Stimulated activated effector memory CD8-positive, alpha-beta T cell treated with anti-CD3 and anti-CD28 coated beads, Interleukin-12 subunit alpha, Interleukin-12 subunit beta, amount 100 ng/mL, for 72 hours (primary cell): ENCODE results near the gene MKS1.

ENCODE experiments used
- ATAC-seq: fragments of 150-1000 bp; cut with Tn5 transposase; 2 replicates; pipeline ENCODE4 v1.10.0; 2021
- DNase-seq, 2 donors: peaks; one replicate each; pipeline ENCODE4 v3.0.0; 2021 to 2022; ENCODE audit warnings: low spot score in 2 of 2
- H3K27ac Mint-ChIP-seq: one replicate; pipeline ENCODE4 v1.8.0; 2022; ENCODE audit warnings: mild to moderate bottlenecking, mixed read lengths
- H3K36me3 Mint-ChIP-seq: one replicate; pipeline ENCODE4 v1.8.0; 2022; ENCODE audit warnings: mild to moderate bottlenecking, mixed read lengths
- H3K4me1 Mint-ChIP-seq: one replicate; pipeline ENCODE4 v1.8.0; 2022; ENCODE audit warnings: mixed read lengths
- H3K4me3 Mint-ChIP-seq: one replicate; pipeline ENCODE4 v1.8.0; 2022; ENCODE audit warnings: mild to moderate bottlenecking, mixed read lengths
- H3K9me3 Mint-ChIP-seq: one replicate; pipeline ENCODE4 v1.8.0; 2022; ENCODE audit warnings: mixed read lengths

MKS1 gene

GRCh38 chr17:58219007-58219788, at the start of gene MKS1:
Gene MKS1 (minus strand): TSS chr17:58219255. CDS start chr17:58219230, 25 bp downstream.
- H3K4me3 Mint-ChIP-seq = peak within 1 kb of the TSS; percentile 79
- H3K9me3 Mint-ChIP-seq = no peaks in the 10 kb centered on the region
- ATAC-seq = peak; percentile 99
- peak; percentile 91 to 95 for DNase-seq
- H3K27ac Mint-ChIP-seq = peak within 1 kb of the TSS; percentile 92
- H3K36me3 Mint-ChIP-seq = peaks cover 31% of the 10 kb centered on the region
- H3K4me1 Mint-ChIP-seq = peaks cover 15% of the 10 kb centered on the region

- H3K36me3 Mint-ChIP-seq = no peaks in the 10 kb centered on the region
- H3K4me1 Mint-ChIP-seq = peaks cover 11% of the 10 kb centered on the region
- DNase-seq (no peak), ATAC-seq (no peak)
- no peak overlapping the region for H3K4me3 Mint-ChIP-seq
- H3K27ac Mint-ChIP-seq = no peak overlapping the region
- H3K9me3 Mint-ChIP-seq = no peaks in the 10 kb centered on the region
These were observed 49.3 kb upstream of the MKS1 start for GRCh38 chr17:58268326-58268725.

- peaks cover 4% of the 10 kb centered on the region for H3K4me1 Mint-ChIP-seq
- no peak overlapping the region for H3K27ac Mint-ChIP-seq
- no peaks in the 10 kb centered on the region for H3K36me3 Mint-ChIP-seq
- no peak overlapping the region for H3K4me3 Mint-ChIP-seq
- ATAC-seq (no peak), DNase-seq (no peak)
- H3K9me3 Mint-ChIP-seq = no peaks in the 10 kb centered on the region
These were observed 48.6 kb upstream of the MKS1 start for GRCh38 chr17:58267347-58268324.

- no peak overlapping the region for H3K4me3 Mint-ChIP-seq
- no peak overlapping the region for H3K27ac Mint-ChIP-seq
- no peaks in the 10 kb centered on the region for H3K36me3 Mint-ChIP-seq
- H3K4me1 Mint-ChIP-seq = peaks cover 4% of the 10 kb centered on the region
- no peaks in the 10 kb centered on the region for H3K9me3 Mint-ChIP-seq
- ATAC-seq (no peak), DNase-seq (no peak)
These were observed 47.1 kb upstream of the MKS1 start for GRCh38 chr17:58265902-58266875.

GRCh38 chr17:58265271-58265670, 46.2 kb upstream of the MKS1 start:
- DNase-seq = no peak
- H3K9me3 Mint-ChIP-seq = no peaks in the 10 kb centered on the region
- peaks cover under 1% of the 10 kb centered on the region for H3K4me1 Mint-ChIP-seq
- no peaks in the 10 kb centered on the region for H3K36me3 Mint-ChIP-seq
- no peak overlapping the region for H3K27ac Mint-ChIP-seq
- H3K4me3 Mint-ChIP-seq = no peak overlapping the region
- ATAC-seq = no peak

- no peaks in the 10 kb centered on the region for H3K9me3 Mint-ChIP-seq
- H3K4me1 Mint-ChIP-seq = no peaks in the 10 kb centered on the region
- ATAC-seq (no peak), DNase-seq (no peak)
- no peak overlapping the region for H3K27ac Mint-ChIP-seq
- H3K4me3 Mint-ChIP-seq = no peak overlapping the region
- no peaks in the 10 kb centered on the region for H3K36me3 Mint-ChIP-seq
These were observed 45.5 kb upstream of the MKS1 start for GRCh38 chr17:58264407-58265103.

- no peak for DNase-seq
- H3K9me3 Mint-ChIP-seq = no peaks in the 10 kb centered on the region
- H3K4me3 Mint-ChIP-seq = no peak overlapping the region
- no peaks in the 10 kb centered on the region for H3K36me3 Mint-ChIP-seq
- ATAC-seq = no peak
- no peaks in the 10 kb centered on the region for H3K4me1 Mint-ChIP-seq
- H3K27ac Mint-ChIP-seq = no peak overlapping the region
These were observed 44.7 kb upstream of the MKS1 start for GRCh38 chr17:58263773-58264172.

- Mint-ChIP-seq H3K4me1 (no peaks in the 10 kb centered on the region), H3K36me3 (no peaks in the 10 kb centered on the region), H3K4me3 (no peak overlapping the region), H3K9me3 (no peaks in the 10 kb centered on the region), H3K27ac (no peak overlapping the region)
- no peak for DNase-seq
- ATAC-seq = no peak
These were observed 43.1 kb upstream of the MKS1 start for GRCh38 chr17:58262149-58262548.

- Mint-ChIP-seq H3K27ac (no peak overlapping the region), H3K4me3 (no peak overlapping the region), H3K36me3 (no peaks in the 10 kb centered on the region), H3K9me3 (no peaks in the 10 kb centered on the region), H3K4me1 (peaks cover 6% of the 10 kb centered on the region)
- ATAC-seq = no peak
- no peak for DNase-seq
These were observed 35.7 kb upstream of the MKS1 start for GRCh38 chr17:58254803-58255202.

GRCh38 chr17:58253082-58253481, 34.0 kb upstream of the MKS1 start:
- Mint-ChIP-seq H3K4me1 (peaks cover 8% of the 10 kb centered on the region), H3K27ac (no peak overlapping the region), H3K36me3 (no peaks in the 10 kb centered on the region), H3K4me3 (no peak overlapping the region), H3K9me3 (no peaks in the 10 kb centered on the region)
- ATAC-seq (no peak), DNase-seq (no peak)

- Mint-ChIP-seq H3K9me3 (no peaks in the 10 kb centered on the region), H3K27ac (no peak overlapping the region), H3K4me1 (peaks cover 14% of the 10 kb centered on the region), H3K36me3 (no peaks in the 10 kb centered on the region), H3K4me3 (no peak overlapping the region)
- DNase-seq = no peak
- ATAC-seq = no peak
These were observed 33.1 kb upstream of the MKS1 start for GRCh38 chr17:58252141-58252540.

GRCh38 chr17:58250344-58251011, 31.4 kb upstream of the MKS1 start:
- H3K36me3 Mint-ChIP-seq = no peaks in the 10 kb centered on the region
- H3K4me1 Mint-ChIP-seq = peaks cover 14% of the 10 kb centered on the region
- ATAC-seq (no peak), DNase-seq (no peak)
- H3K4me3 Mint-ChIP-seq = peak overlapping the region; percentile 66
- no peak overlapping the region for H3K27ac Mint-ChIP-seq
- no peaks in the 10 kb centered on the region for H3K9me3 Mint-ChIP-seq

- H3K9me3 Mint-ChIP-seq = no peaks in the 10 kb centered on the region
- peaks cover 14% of the 10 kb centered on the region for H3K4me1 Mint-ChIP-seq
- H3K4me3 Mint-ChIP-seq = peak overlapping the region; percentile 66
- peak; percentile 86 for ATAC-seq
- no peak overlapping the region for H3K27ac Mint-ChIP-seq
- DNase-seq = peak; percentile 80 to 90
- H3K36me3 Mint-ChIP-seq = no peaks in the 10 kb centered on the region
These were observed 30.4 kb upstream of the MKS1 start for GRCh38 chr17:58249270-58250133.
